Transverse colon (tissue), 4 donors: ENCODE measurements around the gene DCANP1.

Source experiments
- CTCF ChIP-seq, 5 experiments: fragments of 200-600 bp in 3 of 5; fragments of 450-650 bp in 2 of 5; sonication (generic) in 3 of 5; IDR thresholded peaks; 1 replicate in 2 of 5; 2 replicates in 3 of 5; pipeline ENCODE4 v1.5.1; 2016 to 2017; ENCODE audit warnings: antibody characterized with exemption in 5 of 5, inconsistent platforms in 3 of 5, mild to moderate bottlenecking in 2 of 5, moderate library complexity in 1 of 5
- EP300 ChIP-seq: sonication (generic); formaldehyde crosslinking; IDR thresholded peaks from one replicate; pipeline ENCODE4 v1.6.1; 2017; ENCODE audit warnings: antibody characterized with exemption, low read depth
- POLR2A ChIP-seq: fragments of 450-650 bp; IDR thresholded peaks from one replicate; pipeline ENCODE4 v1.6.1; 2016; ENCODE audit warnings: antibody characterized with exemption, mild to moderate bottlenecking, moderate library complexity
- POLR2AphosphoS5 ChIP-seq, 3 donors: sonication (generic); formaldehyde crosslinking; IDR thresholded peaks; one replicate each; pipeline ENCODE4 v1.6.1; 2016; ENCODE audit warnings: antibody characterized with exemption in 3 of 3

DNA sequence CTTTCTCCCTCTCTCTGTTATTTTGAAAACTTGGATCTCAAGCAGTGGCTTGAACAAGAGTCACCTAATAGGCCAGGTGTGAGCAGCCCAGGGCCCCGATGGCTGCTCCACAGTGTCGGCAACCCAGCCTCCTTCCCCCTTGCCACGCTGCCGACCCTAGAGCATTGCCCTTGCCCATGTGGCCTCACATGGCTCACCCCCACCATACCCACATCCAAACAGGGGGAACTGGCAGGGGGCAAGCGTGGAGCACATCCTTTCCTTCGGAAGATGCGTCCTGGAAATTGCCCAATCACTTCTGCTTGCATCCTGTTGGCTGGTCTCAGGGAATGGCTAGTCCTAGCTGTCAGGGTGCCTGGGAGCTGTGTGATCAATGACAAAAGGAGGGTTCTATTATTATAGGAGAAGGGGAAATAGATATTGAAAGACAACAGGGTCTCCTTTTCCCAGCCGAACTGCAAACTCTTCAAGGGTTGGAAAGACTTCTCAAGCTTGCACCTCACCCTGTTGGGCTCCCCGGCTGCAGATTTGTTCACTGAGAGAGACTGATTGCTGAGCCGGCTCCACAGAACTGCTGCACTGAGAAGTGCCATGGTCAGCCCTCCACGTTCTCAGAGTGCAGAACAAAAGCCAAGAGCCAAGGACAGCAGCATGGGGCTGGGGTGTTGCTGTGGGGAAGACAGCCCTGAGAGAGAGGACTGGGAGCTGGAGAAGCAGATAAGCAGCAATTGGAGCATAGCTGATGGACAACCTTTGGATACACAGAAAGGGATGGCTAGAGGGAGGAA is 13.3 kb upstream of the DCANP1 start:
- TF ChIP-seq CTCF (IDR thresholded peaks at IDR 0.05): no peak
- TF ChIP-seq EP300: no peak
- TF ChIP-seq POLR2AphosphoS5 (IDR thresholded peaks at IDR 0.05): no peak
- no peak for TF ChIP-seq POLR2A
